ENCODE data around the gene IL24.

Gene IL24

DNA sequence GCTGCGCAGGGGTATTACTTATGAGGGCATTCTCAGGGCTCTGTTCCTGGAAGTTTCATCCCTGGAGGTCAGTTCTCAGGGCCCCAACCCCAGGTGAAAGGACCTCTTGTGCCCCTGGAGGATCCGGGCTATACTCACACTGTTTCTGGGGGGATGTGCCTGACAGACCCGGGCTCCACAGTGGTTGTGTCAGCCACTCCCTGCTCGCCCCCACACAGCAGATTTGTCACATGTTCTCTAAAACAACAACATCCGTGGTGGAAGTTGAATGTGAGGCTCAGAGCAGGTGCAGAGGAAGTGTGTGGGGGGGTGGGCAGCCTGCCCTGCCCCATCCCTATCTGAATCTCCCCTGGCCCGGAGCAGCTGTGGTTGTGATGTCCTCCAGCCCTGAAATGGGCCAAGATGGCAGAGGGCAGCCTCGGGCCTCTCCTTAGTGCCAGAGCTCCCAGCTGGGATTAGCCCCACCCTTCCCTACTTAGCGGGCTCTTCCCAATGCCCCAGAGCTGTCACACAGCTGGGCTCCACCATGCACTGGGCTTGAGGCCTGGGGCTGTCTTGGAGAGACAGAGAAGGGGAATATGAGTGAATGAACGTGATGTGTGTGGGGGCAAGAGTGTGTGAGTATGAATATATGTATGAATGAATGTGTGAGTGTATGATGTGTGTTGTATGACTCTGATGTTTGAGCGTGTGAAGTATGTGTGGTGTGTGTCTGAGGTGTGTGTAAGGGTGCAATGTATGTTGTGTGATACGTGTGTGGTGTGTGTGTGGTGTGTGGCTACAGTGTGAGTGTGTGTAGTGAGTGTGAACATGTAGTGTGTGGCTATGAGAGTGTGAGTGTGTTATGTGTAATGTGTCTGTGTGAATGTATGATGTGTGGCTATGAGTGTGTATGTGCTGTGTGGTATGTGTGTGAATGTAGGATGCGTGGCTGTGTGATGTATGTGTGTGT, 26.0 kb downstream of the IL24 start:
- in situ Hi-C loops (cut with MboI; ENCODE audit: low sequenced_read_pairs) = loop anchor here (25.0 kb wide), 1 partner anchor 286 kb away; the partner anchor contains the start of gene DYRK3

DNA sequence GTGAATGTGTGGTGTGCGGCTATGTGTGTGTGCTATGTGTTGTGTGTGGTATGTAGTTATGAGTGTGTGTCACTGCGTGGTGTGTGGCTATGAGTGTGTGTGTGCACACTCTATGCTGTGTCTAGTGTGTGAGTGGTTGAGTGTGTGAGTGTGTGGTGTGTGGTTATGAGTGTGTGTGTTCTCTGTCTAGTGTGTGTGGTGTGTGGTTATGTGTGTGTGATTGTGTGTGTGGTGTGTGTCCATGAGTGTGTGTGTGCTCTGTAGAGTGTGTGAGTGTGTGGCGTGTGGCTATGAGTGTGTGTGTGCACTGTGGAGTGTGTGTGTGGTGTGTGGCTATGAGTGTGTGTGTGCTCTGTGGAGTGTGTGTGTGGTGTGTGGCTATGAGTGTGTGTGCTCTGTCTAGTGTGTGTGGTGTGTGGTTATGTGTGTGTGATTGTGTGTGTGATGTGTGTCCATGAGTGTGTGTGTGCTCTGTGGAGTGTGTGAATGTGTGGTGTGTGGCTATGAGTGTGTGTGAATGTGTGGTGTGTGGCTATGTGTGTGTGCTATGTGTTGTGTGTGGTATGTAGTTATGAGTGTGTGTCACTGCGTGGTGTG, 26.8 kb downstream of the IL24 start:
- in situ Hi-C loops (cut with MboI; ENCODE audit: low sequenced_read_pairs) = loop anchor here (25.0 kb wide), 1 partner anchor 287 kb away; the partner anchor contains the start of gene DYRK3

DNA sequence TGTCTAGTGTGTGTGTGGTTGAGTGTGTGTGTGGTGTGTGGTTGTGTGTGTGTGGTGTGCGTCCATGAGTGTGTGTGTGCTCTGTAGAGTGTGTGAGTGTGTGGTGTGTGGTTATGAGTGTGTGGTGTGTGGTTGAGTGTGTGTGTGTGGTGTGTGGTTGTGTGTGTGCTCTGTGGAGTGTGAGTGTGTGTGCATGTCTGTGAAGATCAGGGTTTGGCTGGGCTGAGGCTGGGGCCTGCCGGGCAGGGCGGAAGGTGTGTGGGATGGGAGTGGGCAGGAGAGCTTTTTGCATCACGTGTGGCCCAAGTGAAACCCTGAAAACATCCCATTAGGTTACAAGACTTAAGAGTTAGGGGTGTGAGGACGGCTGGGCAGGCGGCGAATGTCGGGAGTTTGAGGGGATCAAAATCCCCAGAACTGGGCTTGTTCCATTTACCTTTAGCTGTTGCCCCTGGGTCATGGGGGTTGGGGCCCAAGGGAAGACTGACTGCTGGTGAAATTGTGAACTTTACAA, 27.4 kb downstream of the IL24 start:
- in situ Hi-C loops (cut with MboI; ENCODE audit: low sequenced_read_pairs) = loop anchor here (25.0 kb wide), 1 partner anchor 287 kb away; the partner anchor contains the start of gene DYRK3

DNA sequence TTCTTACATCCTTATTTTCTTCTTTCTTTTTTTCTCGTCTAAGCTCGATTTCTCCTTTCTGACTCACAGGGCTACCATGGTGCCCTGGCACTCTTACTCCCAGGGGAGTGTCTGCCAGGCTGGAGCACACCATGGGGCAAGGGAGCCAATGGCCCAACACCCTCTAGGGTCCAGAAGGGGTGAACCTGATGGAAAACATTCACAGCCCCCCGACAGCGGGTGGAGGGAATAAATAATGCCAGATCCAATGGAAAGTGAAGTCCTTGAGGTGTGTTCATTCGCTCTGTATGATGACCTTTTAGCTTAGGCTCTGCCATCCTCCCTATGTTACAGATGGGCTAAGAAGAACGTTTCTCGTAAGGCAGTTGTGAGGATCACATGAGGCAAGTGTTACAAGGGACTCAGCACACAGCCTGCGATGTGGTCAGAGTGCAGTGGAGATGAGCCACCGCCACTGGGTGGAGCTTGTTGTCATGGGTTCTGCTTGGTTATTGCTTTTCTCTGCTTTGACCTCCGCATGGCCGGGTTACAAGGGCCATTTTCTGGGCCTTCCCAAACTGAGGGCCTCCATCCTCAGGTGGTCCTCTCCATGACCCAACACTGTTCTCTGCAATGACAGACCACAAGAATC, 28.0 kb downstream of the IL24 start:
- in situ Hi-C loops (cut with MboI; ENCODE audit: low sequenced_read_pairs) = no loop called here

DNA sequence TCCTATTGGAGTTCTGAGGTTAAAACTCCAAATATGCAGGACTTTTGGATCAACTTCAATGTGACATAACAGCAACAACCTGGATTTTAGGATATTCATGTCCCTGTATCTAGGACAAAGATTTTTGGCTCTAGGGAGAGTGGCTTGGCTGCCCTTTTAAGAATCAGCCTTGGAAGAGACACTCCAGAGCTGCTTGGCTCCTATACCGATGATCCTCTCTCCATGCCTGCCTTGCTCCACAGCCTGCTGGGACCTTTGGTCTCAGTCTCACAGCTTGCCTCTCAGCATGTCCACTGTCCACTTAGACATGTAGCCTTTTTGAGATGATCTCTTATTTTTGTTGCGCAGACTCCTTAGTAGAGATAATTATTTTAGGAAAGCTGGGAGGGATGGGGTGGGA, 29.0 kb downstream of the IL24 start:
- in situ Hi-C loops (cut with MboI; ENCODE audit: low sequenced_read_pairs) = no loop called here

DNA sequence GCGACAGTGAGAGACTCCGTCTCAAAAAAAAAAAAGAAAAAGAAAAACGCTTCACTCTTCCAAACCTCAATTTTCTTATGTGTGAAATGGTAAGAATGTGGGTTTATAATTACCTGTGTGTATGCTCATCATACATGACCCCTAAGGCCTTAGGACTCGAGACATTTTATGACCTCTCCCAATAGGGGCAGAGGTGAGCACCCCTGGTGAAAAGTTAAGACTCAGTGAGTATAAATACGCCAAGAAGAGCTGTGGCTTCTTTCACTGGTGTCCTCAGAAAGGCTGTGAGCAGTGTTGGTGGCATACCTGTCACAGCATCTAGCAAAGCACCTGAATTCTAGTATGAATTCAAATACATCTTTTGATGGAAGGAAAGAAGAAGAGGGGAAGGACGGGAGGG, 32.3 kb downstream of the IL24 start:
- in situ Hi-C loops (cut with MboI; ENCODE audit: low sequenced_read_pairs) = no loop called here

DNA sequence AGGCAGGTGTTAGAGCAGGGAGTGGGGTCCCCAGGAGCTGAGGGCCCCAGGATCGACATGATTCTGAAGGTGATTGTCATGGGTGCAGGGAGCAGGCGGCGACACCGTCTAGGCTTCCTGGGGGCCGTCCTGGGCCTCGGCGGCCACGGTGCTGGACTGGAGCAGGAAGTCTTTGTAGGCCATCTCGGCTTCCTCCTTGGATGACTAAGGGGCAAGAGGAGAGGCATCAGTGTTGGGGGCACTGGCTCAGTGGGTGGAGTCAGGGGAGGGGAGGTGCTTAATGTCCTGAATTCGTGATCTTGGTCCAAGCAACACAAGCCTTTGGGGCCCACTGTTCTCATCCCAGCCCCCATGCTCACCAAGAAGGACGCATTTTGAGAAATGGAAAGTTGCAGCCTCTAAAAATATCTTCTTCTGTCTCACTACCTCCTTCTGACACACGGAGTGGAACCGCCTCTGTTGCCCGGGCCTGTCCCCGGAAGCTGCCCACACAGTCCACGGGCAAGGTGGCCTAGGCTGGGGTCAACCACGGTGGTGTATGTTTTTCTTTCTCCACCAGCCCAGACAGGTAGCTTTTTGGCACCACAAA, 33.1 kb downstream of the IL24 start:
- in situ Hi-C loops (cut with MboI; ENCODE audit: low sequenced_read_pairs) = no loop called here

DNA sequence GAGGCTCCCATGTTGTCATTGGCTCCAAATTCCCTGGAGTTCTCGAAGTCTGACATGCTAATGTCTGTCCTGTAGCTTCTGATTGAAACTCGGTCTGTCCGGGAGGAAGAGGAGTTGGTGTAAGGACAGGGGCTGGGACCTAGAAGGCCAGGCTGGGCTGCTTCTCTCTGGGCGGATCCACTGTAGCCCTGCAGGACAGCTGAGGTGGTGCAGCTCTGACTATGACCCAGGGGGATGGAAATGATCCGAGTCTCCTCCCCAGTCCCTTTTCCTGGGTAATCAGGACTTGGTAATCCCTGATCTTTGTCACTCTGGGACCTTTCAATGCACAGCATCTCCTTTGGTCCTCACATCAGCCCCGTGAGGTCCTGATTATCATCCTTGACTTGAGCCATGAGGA, 34.5 kb downstream of the IL24 start:
- in situ Hi-C loops (cut with MboI; ENCODE audit: low sequenced_read_pairs) = no loop called here

DNA sequence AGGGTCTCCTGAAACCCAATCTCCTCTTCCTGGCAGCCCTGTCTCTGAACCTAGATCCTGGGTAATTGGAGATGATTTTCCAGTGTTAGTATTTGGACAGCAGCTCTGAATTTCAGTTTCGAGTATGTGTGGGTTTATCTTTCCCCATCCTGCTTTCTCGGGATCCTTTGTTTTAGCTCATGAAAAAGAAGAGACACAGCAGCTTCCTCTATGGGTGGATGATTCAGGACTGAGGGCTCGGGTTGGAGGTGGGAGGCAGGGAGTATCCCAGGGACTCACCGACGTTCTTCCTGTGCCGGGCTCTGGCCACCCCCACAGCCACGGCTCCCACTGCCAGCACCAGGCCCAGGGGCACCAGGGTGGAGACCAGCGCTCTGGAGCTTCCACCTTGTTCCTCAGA, 34.9 kb downstream of the IL24 start:
- in situ Hi-C loops (cut with MboI; ENCODE audit: low sequenced_read_pairs) = no loop called here

DNA sequence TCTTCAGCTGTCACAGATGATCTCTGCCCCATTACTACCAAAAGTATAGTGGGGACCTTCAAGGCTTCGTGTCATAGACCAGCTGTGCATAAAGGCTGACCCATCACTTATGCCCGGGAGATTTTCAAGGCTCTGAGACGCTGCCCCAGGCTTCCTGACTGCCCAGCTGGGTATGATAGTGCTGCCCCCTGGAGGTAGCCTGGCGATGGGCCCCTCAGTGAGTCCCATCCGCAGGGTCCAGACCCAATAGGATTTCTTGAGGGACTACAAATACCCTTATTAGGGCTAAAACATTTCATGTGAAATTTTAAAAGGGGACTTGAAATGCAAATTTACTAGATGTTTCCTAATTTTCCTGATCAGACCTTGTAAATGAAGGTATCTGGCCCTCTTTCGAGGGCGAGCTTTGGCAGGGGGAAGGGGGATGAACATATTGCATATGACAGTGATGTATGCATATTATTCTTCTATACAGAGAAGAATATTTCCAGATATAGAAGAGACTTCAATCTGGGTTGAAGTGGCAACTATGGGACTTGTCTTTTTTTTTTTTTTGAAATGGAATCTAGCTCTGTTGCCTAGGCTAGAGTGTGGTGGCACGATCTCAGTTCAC, 36.2 kb downstream of the IL24 start:
- in situ Hi-C loops (cut with MboI; ENCODE audit: low sequenced_read_pairs) = no loop called here

DNA sequence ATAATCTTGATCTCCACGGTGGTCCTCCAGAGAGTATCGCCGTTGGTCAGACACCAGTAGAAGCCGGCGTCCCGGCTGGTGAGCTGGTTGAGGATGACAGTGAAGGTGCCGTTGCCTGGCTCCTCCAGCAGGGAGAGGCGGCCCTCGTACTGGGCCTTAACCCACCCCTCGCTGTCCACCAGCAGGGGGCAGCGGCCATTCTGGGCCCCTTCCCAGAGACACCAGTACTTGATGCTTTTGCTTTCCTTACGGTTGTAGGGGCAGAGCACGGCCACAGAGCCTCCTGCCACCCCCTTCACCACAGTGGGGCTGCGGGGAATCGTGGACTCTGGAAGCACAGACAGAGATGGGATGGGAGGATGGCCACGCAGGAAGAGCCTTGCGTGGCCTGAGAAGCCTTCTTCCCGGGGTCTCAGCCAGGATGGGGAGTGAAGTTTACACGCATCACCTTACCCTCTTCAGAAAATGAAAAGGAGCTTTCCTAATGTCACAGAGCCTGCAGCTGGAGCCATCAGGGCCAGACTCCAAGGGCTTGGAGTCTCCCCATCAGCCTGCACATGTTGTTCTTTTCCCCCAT, 38.3 kb downstream of the IL24 start:
- in situ Hi-C loops (cut with MboI; ENCODE audit: low sequenced_read_pairs) = no loop called here

DNA sequence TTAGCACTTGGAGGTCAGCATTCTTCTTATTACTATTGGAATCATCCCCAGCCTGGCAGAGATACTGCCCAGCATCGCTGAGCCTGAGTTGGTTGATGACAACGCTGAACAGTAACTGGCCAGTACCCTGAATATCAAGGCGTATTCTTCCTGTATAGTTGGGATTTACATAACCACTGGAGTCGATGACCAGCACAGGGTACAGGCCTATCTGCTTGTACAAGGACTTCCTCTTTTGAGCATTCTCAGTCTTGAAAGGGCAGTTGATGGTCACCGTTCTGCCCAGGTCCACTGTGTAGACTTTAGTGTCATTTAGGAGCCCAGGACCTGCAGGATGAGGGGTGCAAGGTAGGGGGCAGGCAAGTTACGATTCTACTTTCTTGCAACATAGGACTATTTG, 40.2 kb downstream of the IL24 start:
- in situ Hi-C loops (cut with MboI; ENCODE audit: low sequenced_read_pairs) = no loop called here

DNA sequence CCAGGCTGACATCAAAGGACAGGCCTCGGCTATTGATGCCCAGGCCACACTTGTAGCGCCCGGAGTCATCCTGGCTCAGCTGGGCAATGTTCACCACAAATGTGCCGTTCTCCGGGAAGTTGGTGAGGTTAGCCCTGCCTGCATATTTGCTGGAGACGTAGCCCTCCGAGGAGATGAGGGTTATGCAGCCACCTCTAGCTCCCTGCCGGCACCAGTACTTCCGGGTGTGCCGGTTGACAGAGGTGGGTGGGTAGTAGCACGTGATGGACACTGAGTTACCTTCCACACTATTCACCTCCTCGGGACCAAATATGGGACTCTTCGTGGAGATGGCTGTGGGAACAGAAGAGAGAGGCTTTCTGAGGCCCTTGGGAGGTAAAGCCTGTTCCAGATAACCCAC, 41.9 kb downstream of the IL24 start:
- in situ Hi-C loops (cut with MboI; ENCODE audit: low sequenced_read_pairs) = no loop called here

DNA sequence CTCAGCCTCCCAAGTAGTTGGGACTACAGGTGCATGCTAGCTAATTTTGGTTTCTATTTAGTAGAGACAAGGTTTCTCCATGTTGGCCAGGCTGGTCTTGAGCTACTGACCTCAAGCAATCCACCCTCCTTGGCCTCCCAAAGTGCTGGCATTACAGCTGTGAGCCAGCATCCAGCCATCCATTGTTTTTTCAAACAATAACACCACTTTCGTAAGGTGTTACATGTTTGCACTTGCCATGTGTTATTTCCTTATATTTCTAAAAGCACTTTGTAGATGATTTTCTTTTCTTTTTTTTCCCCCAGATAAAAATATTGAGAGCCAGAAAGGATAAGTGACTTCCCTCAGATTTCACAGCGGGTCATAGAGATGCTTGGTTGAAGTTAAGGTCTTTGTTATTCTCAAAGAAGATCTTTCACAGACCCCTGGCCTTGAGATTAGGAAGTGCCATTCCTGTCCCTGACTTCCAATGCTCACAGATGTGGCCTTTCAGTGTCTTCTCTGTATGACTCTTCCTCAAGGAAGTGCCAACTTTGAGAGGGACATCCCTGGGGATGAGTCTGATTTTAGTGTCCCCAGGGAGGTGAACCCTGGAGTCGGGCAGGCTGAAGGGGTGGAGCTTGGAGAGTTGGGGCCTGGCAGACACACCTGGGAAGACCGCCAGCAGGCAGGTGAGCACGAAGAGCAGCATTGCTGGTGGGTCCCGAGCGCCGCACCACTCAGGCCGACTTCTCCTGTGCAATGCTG, 42.8 kb downstream of the IL24 start:
- in situ Hi-C loops (cut with MboI; ENCODE audit: low sequenced_read_pairs) = no loop called here

DNA sequence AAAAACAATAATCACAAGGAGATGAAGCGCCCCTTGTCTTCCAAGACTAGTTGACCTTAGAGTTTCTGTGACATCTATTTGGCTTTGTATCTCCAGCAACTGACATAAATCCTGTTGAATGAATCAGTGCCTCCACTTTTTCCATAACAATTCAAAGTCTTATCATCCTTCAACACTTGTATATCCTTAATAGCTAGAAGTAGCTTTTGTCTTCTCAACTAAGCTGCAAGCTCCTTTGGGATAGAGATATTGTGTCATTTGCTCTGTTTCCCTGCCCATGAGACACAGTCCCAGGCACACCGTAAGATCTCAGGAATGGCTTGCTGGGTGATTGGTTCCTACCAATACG, 43.3 kb downstream of the IL24 start:
- in situ Hi-C loops (cut with MboI; ENCODE audit: low sequenced_read_pairs) = no loop called here

DNA sequence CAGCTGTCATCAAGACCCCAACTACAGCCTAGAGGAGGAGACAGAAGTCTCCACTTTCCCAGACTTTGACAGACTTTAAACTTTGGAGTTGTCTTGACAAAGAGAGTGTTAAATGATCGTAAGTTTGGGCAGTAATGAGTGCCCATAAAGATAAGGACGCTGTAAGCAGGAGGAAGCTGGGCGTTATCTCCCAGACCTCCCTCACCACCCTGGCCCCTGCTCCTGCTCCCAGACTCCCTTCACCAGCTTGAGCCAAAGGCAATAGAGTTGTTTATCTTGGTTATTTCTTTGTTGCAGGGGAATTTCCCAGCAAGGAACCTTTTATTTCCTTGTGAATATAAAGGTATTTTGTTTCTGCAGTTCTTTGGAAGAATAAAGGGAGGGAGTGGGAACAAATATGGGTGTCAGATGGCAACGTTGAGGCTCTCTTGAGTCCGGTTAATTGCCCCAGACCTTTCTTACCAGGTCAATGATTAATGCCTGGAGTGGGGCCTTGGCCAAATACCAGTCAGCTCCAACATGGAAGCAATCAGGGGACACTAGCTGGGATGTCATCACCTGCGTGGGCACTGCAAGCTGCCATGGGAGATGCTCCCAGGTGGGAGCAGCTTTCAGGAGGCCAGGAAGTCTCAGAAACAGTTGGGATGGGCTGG, 44.6 kb downstream of the IL24 start:
- in situ Hi-C loops (cut with MboI; ENCODE audit: low sequenced_read_pairs) = no loop called here

DNA sequence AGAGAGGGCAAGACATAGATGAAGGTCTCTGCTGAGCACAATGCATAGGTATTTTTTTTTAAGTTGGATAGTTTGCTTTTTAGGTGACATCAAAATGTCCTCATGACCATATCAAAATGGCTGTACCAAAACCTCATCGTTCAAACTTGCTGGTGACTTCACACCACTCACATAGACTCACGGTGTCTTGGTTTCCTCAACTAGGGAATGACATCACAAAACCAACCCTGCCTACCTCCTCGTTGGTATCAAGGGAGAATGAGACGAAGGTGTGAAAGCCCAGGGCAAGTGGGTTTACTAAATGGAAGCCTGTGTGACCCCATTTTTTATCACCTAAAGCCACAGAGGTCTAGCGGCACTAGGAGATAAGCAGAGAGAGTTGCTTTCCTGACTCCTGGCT, 47.5 kb downstream of the IL24 start:
- in situ Hi-C loops (cut with MboI; ENCODE audit: low sequenced_read_pairs) = no loop called here

DNA sequence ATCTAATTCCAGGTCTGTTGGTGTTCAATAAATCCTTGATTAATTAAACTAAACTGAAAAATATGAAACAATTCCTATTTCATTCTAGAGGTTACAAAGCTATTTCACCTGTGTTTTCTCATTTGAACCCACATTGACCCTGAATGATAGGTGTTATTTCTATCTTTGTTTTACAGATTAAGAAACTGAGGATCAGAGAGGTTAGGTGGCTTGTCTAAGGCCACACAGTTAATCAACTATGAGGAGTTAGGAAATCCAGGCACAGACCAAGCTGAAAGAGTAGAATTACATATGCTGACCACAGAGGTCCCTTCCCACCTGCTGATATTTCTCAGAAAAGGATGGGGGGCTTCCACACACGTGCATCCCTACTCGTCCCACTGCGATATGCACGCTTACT, 48.5 kb downstream of the IL24 start:
- in situ Hi-C loops (cut with MboI; ENCODE audit: low sequenced_read_pairs) = no loop called here

DNA sequence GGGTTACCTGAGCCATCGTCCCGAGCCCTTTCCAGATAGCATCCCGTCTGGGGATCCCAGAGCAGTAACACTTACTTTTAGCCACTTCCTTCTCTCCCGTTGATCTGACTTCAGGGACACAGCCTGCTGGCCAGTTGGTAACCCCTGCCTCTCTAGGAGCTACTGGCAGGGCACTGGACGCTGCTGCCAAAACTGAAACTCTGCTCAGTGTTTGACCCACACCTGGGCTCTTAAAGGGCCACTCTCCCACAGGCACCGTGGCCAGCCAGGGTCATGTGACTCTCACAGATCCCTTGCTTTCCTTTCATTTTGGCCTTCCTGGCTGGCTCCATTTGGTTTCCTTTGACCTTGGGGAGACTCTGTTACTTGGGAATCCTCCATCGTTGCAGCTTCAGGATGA, 49.0 kb downstream of the IL24 start, which contains the start of gene PIGR:
PIGR (minus strand) TSS at position 206 of the 400 bp plus-strand sequence. CDS start 5,935 bp downstream, outside the sequence.
- in situ Hi-C loops (cut with MboI; ENCODE audit: low sequenced_read_pairs) = no loop called here

All from HL-60/S4 treated with retinoic acid at 250 ng/mL for 4 days and 3 days (cell line).